GM12878 (cell line): ENCODE measurements around the gene LYPD4. TPM values are rescaled to one million over a fixed set of nuclear protein-coding genes. Genes with fewer than 3 reads are reported as not detected.

Source experiments
- E4F1 ChIP-seq: fragments of 450-650 bp; IDR thresholded peaks from 2 replicates; pipeline ENCODE4 v1.6.1; 2018; ENCODE audit warnings: borderline replicate concordance, mild to moderate bottlenecking; ENCODE audit not compliant: partially characterized antibody
- ETV6 ChIP-seq, 2 experiments: fragments of 450-650 bp in 1 of 2; IDR thresholded peaks in 1 of 2; conservative IDR thresholded peaks in 1 of 2; 2 replicates each; pipeline ENCODE4 v1.6.1; 2014; ENCODE audit warnings: antibody characterized with exemption in 1 of 2, borderline replicate concordance in 1 of 2, low read depth in 1 of 2, mild to moderate bottlenecking in 1 of 2, moderate library complexity in 1 of 2
- GABPA ChIP-seq: IDR thresholded peaks from 2 replicates; pipeline ENCODE4 v1.6.1; 2014; ENCODE audit warnings: antibody characterized with exemption, low read depth, mild to moderate bottlenecking, inconsistent platforms
- HCFC1 ChIP-seq: fragments of 150-350 bp; IDR thresholded peaks from 2 replicates; pipeline ENCODE4 v1.6.1; 2014; ENCODE audit warnings: low read length
- HDGF ChIP-seq: fragments of 450-650 bp; IDR thresholded peaks from 2 replicates; pipeline ENCODE4 v1.6.1; 2016; ENCODE audit warnings: antibody characterized with exemption
- JUNB ChIP-seq: IDR thresholded peaks from 2 replicates; pipeline ENCODE4 v1.6.1; 2016; ENCODE audit warnings: antibody characterized with exemption, mild to moderate bottlenecking
- MEF2A ChIP-seq: IDR thresholded peaks from 2 replicates; pipeline ENCODE4 v1.6.1; 2011; ENCODE audit warnings: low read depth, mild to moderate bottlenecking, low read length, moderate library complexity; ENCODE audit not compliant: insufficient read depth
- NR2F1 ChIP-seq: fragments of 450-650 bp; conservative IDR thresholded peaks from 2 replicates; pipeline ENCODE4 v1.6.1; 2017; ENCODE audit warnings: mild to moderate bottlenecking
- PML ChIP-seq: IDR thresholded peaks from 2 replicates; pipeline ENCODE4 v1.6.1; 2012; ENCODE audit warnings: low read length, inconsistent platforms
- POLR2A ChIP-seq: IDR thresholded peaks from 2 replicates; pipeline ENCODE4 v1.6.1; 2011; ENCODE audit warnings: low read depth, mild to moderate bottlenecking, low read length
- POLR2AphosphoS5 ChIP-seq: IDR thresholded peaks from 2 replicates; pipeline ENCODE4 v1.6.1; 2011; ENCODE audit warnings: mild to moderate bottlenecking, low read length, inconsistent platforms
- POU2F2 ChIP-seq: IDR thresholded peaks from 3 replicates; pipeline ENCODE4 v1.6.1; 2011; ENCODE audit warnings: low read depth, mild to moderate bottlenecking, low read length, borderline replicate concordance
- SMAD1 ChIP-seq: fragments of 450-650 bp; IDR thresholded peaks from 2 replicates; pipeline ENCODE4 v1.6.1; 2018; ENCODE audit warnings: mild to moderate bottlenecking, low read depth; ENCODE audit not compliant: partially characterized antibody
- SMC3 ChIP-seq: IDR thresholded peaks from 2 replicates; pipeline ENCODE4 v1.6.1; 2011; ENCODE audit warnings: low read length, improper control_type of control experiment, borderline replicate concordance
- WRNIP1 ChIP-seq: IDR thresholded peaks from 2 replicates; pipeline ENCODE4 v1.6.1; 2011; ENCODE audit warnings: low read depth, low read length, improper control_type of control experiment, borderline replicate concordance
- ZNF207 ChIP-seq: fragments of 450-650 bp; IDR thresholded peaks from 2 replicates; pipeline ENCODE4 v1.6.1; 2014; ENCODE audit warnings: antibody characterized with exemption, mild to moderate bottlenecking, borderline replicate concordance
- polyA plus RNA-seq, 11 experiments: library from polyadenylated mRNA; depleted of rRNA in 4 of 11; unstranded in 6 of 11; stranded (reverse) in 5 of 11; fragments of >200 nt; fragmentation: Nextera tagmentation in 4 of 11; fragmentation: Illumina TruSeq in 1 of 11; extraction: Ambion mirVana in 4 of 11; extraction: Trizol in 1 of 11; gene quantifications; 1 replicate in 1 of 11; 2 replicates in 10 of 11; pipeline versions ENCODE4 v1.2.1 to v1.2.3, GENCODE V29; 2011 to 2016; ENCODE audit warnings: inconsistent platforms in 2 of 11, missing spikeins in 2 of 11, low read depth in 1 of 11
- total RNA-seq, 4 experiments: library from RNA; depleted of rRNA in 3 of 4; stranded (reverse); fragments of >200 nt in 3 of 4; fragmentation: Illumina TruSeq in 1 of 4; extraction: Trizol in 1 of 4; gene quantifications; 2 replicates each; pipeline versions ENCODE4 v1.2.1 to v1.2.3, GENCODE V29; 2013 to 2021
- TF ChIP-seq, protein P1 (sequence below): IDR thresholded peaks from 2 replicates; pipeline ENCODE4 v1.6.1; 2012; ENCODE audit warnings: low read depth, low read length, improper control_type of control experiment
- TF ChIP-seq, protein P2 (sequence below): fragments of 450-650 bp; IDR thresholded peaks from 2 replicates; pipeline ENCODE4 v1.6.1; 2014; ENCODE audit warnings: mild to moderate bottlenecking

LYPD4 gene
- total and polyA plus RNA-seq, 10 of the 15 experiments (the other 5 are each of a cell fraction or from before 2014, with no cell fraction given): not detected

DNA sequence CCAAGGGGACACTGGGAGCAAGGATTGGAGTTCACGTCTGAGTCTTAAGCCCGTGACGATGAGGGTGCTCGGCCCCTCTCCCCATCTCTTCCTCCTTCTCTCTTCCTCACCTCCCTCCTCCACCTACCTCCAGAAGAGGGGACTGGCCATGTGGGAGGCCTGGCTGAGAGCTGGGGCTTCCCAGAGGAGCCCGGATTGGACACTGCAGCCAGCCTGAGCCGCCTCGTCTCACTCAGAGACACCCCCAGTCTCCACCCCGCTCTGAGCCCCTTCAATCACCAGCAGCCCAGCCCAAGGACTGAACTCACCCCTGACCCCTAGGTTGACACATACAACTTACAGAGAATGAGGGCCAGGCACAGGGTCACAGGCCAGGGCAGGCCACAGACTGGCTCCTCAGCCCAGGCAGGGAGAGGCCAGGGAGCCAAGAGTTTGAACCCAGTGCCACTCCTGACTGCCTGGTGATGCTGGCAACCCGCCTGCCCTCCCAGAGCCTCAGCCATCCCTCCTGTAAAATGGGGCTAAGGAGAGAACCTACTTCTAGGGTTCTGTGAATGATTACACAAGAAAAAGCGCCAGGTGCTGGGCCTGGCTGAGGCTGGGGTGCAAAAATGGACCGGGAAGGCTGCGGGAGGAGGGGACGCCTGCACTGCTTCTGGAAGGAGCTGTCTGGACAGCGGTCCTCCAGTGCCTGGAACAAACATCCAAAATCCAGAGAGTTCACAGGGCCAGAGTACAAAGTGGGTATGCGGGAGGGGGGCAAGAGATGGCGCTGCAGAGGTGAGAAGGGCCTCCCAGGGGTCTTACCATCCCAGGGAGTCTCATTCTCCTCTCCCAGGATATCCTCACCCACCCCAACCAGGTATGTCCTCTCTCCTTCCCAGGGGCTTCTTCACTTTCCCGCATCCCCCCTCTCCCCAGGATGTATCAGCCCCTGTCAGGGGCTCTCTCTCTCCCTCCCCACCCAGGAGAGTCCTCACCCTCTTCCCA is 33.7 kb upstream of the LYPD4 start (continued):
- TF ChIP-seq ZNF207 (no peak), SMAD1 (peak; percentile 40), POLR2A (peak; percentile 81), HDGF (0 out of 2 replicates have a peak, but pooled peaks have one; percentile 50), JUNB (no peak), E4F1 (no peak), NR2F1 (peak; percentile 96), MEF2A (no peak), GABPA (no peak), SMC3 (no peak), HCFC1 (no peak; the same call in 1 of the 2 replicates), ETV6 (conservative IDR thresholded peaks at IDR 0.05 in 1 of 2, IDR thresholded peaks at IDR 0.05 in 1 of 2; ENCODE audit: borderline replicate concordance in 1 of 2, low read depth in 1 of 2) (no peak), WRNIP1 (0 out of 2 replicates have a peak, but pooled peaks have one; percentile 11), POU2F2 (peak; percentile 65; the same call in 1 of the 3 replicates), POLR2AphosphoS5 (peak; percentile 90), PML (peak; percentile 18)
- TF ChIP-seq, protein P1, sequence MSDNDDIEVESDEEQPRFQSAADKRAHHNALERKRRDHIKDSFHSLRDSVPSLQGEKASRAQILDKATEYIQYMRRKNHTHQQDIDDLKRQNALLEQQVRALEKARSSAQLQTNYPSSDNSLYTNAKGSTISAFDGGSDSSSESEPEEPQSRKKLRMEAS: peak; percentile 41; the same call in 1 of the 2 replicates
- TF ChIP-seq, protein P2, sequence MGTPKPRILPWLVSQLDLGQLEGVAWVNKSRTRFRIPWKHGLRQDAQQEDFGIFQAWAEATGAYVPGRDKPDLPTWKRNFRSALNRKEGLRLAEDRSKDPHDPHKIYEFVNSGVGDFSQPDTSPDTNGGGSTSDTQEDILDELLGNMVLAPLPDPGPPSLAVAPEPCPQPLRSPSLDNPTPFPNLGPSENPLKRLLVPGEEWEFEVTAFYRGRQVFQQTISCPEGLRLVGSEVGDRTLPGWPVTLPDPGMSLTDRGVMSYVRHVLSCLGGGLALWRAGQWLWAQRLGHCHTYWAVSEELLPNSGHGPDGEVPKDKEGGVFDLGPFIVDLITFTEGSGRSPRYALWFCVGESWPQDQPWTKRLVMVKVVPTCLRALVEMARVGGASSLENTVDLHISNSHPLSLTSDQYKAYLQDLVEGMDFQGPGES: no peak
